GM19397 (cell line): ENCODE data around the gene EXOG.
"Not testable (repeated sequence)": the region's sequence is repeated elsewhere in the genome, so short reads cannot be mapped to it uniquely, and the experiment has no call there.

ENCODE experiments used
- ATAC-seq: cut with Tn5 transposase; IDR thresholded peaks from one replicate; pipeline ENCODE4 v1.9.1; 2021; ENCODE audit warnings: mild to moderate bottlenecking, moderate library complexity; ENCODE audit not compliant: unreplicated experiment

The EXOG gene

GRCh38 chr3:38561746-38562466 lies 65.8 kb downstream of the EXOG start:
- ATAC-seq: no peak

GRCh38 chr3:38562467-38562925 lies 66.4 kb downstream of the EXOG start:
- ATAC-seq: no peak

GRCh38 chr3:38563070-38563885 lies 67.1 kb downstream of the EXOG start:
- ATAC-seq: no peak

- no peak for ATAC-seq
Observed at GRCh38 chr3:38563886-38564270, 67.7 kb downstream of the EXOG start.

- ATAC-seq: no peak
Observed at GRCh38 chr3:38564631-38565338, 68.6 kb downstream of the EXOG start.

GRCh38 chr3:38565339-38566214 lies 69.4 kb downstream of the EXOG start:
- no peak for ATAC-seq

- no peak for ATAC-seq
Observed at GRCh38 chr3:38566215-38566528, 70.0 kb downstream of the EXOG start.

GRCh38 chr3:38566794-38567193 lies 70.7 kb downstream of the EXOG start:
- not testable (repeated sequence) for ATAC-seq

- no peak for ATAC-seq
Observed at GRCh38 chr3:38567498-38567897, 71.4 kb downstream of the EXOG start.

- no peak for ATAC-seq
Observed at GRCh38 chr3:38573111-38573510, 77.0 kb downstream of the EXOG start.

- no peak for ATAC-seq
Observed at GRCh38 chr3:38573556-38573955, 77.4 kb downstream of the EXOG start.

- no peak for ATAC-seq
Observed at GRCh38 chr3:38574411-38575278, 78.5 kb downstream of the EXOG start.

- no peak for ATAC-seq
Observed at GRCh38 chr3:38575279-38575843, 79.2 kb downstream of the EXOG start.
